Activated T-helper 2 cell treated with anti-CD3 and anti-CD28 coated beads, Interferon-gamma antibody, Interleukin-2, Interleukin-4, amounts not matched to agents 10 μg/mL and 5 μg/mL and 100 μg/mL, durations not matched to agents 14 hours and 24 hours and 36 hours (primary cell): ENCODE results near the gene PPP2R3A. TPM values are rescaled to one million over a fixed set of nuclear protein-coding genes. Genes with fewer than 3 reads are reported as not detected.

Experiments used
- DNase-seq: peaks from one replicate; pipeline ENCODE4 v3.0.0; 2021; ENCODE audit warnings: low spot score
- H3K27ac Mint-ChIP-seq: one replicate; pipeline ENCODE4 v1.8.0; 2021; ENCODE audit warnings: mixed read lengths
- H3K27me3 Mint-ChIP-seq: one replicate; pipeline ENCODE4 v1.8.0; 2021; ENCODE audit warnings: low read depth, mixed read lengths
- H3K36me3 Mint-ChIP-seq: one replicate; pipeline ENCODE4 v1.8.0; 2021; ENCODE audit warnings: low read depth, mixed read lengths
- H3K4me1 Mint-ChIP-seq: one replicate; pipeline ENCODE4 v1.8.0; 2021; ENCODE audit warnings: low read depth, mixed read lengths
- H3K4me3 Mint-ChIP-seq: one replicate; pipeline ENCODE4 v1.8.0; 2021; ENCODE audit warnings: low read depth, mild to moderate bottlenecking, moderate library complexity, mixed read lengths
- H3K9me3 Mint-ChIP-seq: one replicate; pipeline ENCODE4 v1.8.0; 2021; ENCODE audit warnings: mixed read lengths
- intact Hi-C: fragments of 100-400 bp; cut with micrococcal nuclease; formaldehyde crosslinking; loops from one replicate; pipeline ENCODE4 v1.15.1; 2023
- total RNA-seq: library from RNA; stranded (reverse); gene quantifications from 2 replicates; pipeline ENCODE4 v1.2.3, GENCODE V29; 2022

The PPP2R3A gene
- total RNA-seq, 1 donor from 2014 or later = 0.09 TPM

- no peaks in the 10 kb centered on the region for H3K4me1 Mint-ChIP-seq
- intact Hi-C loops = no loop called here
- no peak for DNase-seq
- no peaks in the 10 kb centered on the region for H3K9me3 Mint-ChIP-seq
- H3K27me3 Mint-ChIP-seq = peaks cover 2% of the 10 kb centered on the region
- H3K27ac Mint-ChIP-seq = no peak overlapping the region
- no peaks in the 10 kb centered on the region for H3K36me3 Mint-ChIP-seq
- H3K4me3 Mint-ChIP-seq = no peak overlapping the region
Measured at GRCh38 chr3:136008732-136009470, 43.4 kb downstream of the PPP2R3A start.

GRCh38 chr3:136018876-136019275 is 53.3 kb downstream of the PPP2R3A start:
- no peak overlapping the region for H3K27ac Mint-ChIP-seq
- intact Hi-C loops = no loop called here

GRCh38 chr3:136021803-136022202 is 56.3 kb downstream of the PPP2R3A start:
- Mint-ChIP-seq H3K36me3 (no peaks in the 10 kb centered on the region), H3K4me3 (no peak overlapping the region), H3K4me1 (no peaks in the 10 kb centered on the region), H3K9me3 (no peaks in the 10 kb centered on the region), H3K27ac (no peak overlapping the region), H3K27me3 (peaks cover 33% of the 10 kb centered on the region)
- no peak for DNase-seq
- intact Hi-C loops = no loop called here

More at GRCh38 chr3:136018876-136019275, 53.3 kb downstream of the PPP2R3A start:
- H3K27me3 Mint-ChIP-seq = peaks cover 33% of the 10 kb centered on the region
- no peak overlapping the region for H3K4me3 Mint-ChIP-seq
- H3K9me3 Mint-ChIP-seq = no peaks in the 10 kb centered on the region
- no peaks in the 10 kb centered on the region for H3K36me3 Mint-ChIP-seq
- DNase-seq = no peak
- no peaks in the 10 kb centered on the region for H3K4me1 Mint-ChIP-seq

GRCh38 chr3:136022529-136023263 is 57.2 kb downstream of the PPP2R3A start:
- intact Hi-C loops = no loop called here
- no peaks in the 10 kb centered on the region for H3K9me3 Mint-ChIP-seq

GRCh38 chr3:136023264-136023978 is 57.9 kb downstream of the PPP2R3A start:
- H3K36me3 Mint-ChIP-seq = no peaks in the 10 kb centered on the region
- intact Hi-C loops = no loop called here
- H3K4me1 Mint-ChIP-seq = no peaks in the 10 kb centered on the region
- no peak overlapping the region for H3K4me3 Mint-ChIP-seq
- no peaks in the 10 kb centered on the region for H3K9me3 Mint-ChIP-seq
- no peak overlapping the region for H3K27ac Mint-ChIP-seq
- H3K27me3 Mint-ChIP-seq = peaks cover 33% of the 10 kb centered on the region
- no peak for DNase-seq

More at GRCh38 chr3:136022529-136023263, 57.2 kb downstream of the PPP2R3A start:
- no peak overlapping the region for H3K27ac Mint-ChIP-seq
- no peaks in the 10 kb centered on the region for H3K4me1 Mint-ChIP-seq
- no peak for DNase-seq
- no peak overlapping the region for H3K4me3 Mint-ChIP-seq
- peaks cover 33% of the 10 kb centered on the region for H3K27me3 Mint-ChIP-seq
- H3K36me3 Mint-ChIP-seq = no peaks in the 10 kb centered on the region

- Mint-ChIP-seq H3K9me3 (no peaks in the 10 kb centered on the region), H3K36me3 (no peaks in the 10 kb centered on the region), H3K27me3 (peaks cover 6% of the 10 kb centered on the region), H3K4me1 (no peaks in the 10 kb centered on the region), H3K27ac (no peak overlapping the region), H3K4me3 (no peak overlapping the region)
- intact Hi-C loops = no loop called here
- DNase-seq = no peak
Measured at GRCh38 chr3:136036306-136036705, 70.8 kb downstream of the PPP2R3A start.

GRCh38 chr3:136038668-136039067 is 73.1 kb downstream of the PPP2R3A start:
- Mint-ChIP-seq H3K36me3 (no peaks in the 10 kb centered on the region), H3K4me1 (no peaks in the 10 kb centered on the region), H3K27ac (no peak overlapping the region), H3K9me3 (no peaks in the 10 kb centered on the region), H3K27me3 (peaks cover 12% of the 10 kb centered on the region), H3K4me3 (no peak overlapping the region)
- no peak for DNase-seq
- intact Hi-C loops = no loop called here

GRCh38 chr3:136042608-136043221 is 77.2 kb downstream of the PPP2R3A start:
- Mint-ChIP-seq H3K27me3 (peaks cover 11% of the 10 kb centered on the region), H3K4me3 (no peak overlapping the region), H3K4me1 (no peaks in the 10 kb centered on the region), H3K27ac (no peak overlapping the region), H3K36me3 (no peaks in the 10 kb centered on the region), H3K9me3 (no peaks in the 10 kb centered on the region)
- DNase-seq = no peak
- intact Hi-C loops = no loop called here

- Mint-ChIP-seq H3K4me3 (no peak overlapping the region), H3K27ac (no peak overlapping the region), H3K4me1 (no peaks in the 10 kb centered on the region), H3K27me3 (peaks cover 15% of the 10 kb centered on the region), H3K9me3 (no peaks in the 10 kb centered on the region), H3K36me3 (no peaks in the 10 kb centered on the region)
- no peak for DNase-seq
- intact Hi-C loops = no loop called here
Measured at GRCh38 chr3:136044980-136045745, 79.6 kb downstream of the PPP2R3A start.

- Mint-ChIP-seq H3K27me3 (peaks cover 8% of the 10 kb centered on the region), H3K36me3 (no peaks in the 10 kb centered on the region), H3K27ac (no peak overlapping the region), H3K4me3 (no peak overlapping the region), H3K9me3 (no peaks in the 10 kb centered on the region), H3K4me1 (no peaks in the 10 kb centered on the region)
- DNase-seq = no peak
- intact Hi-C loops = no loop called here
Measured at GRCh38 chr3:136048068-136048467, 82.5 kb downstream of the PPP2R3A start.

GRCh38 chr3:136050250-136050649 is 84.7 kb downstream of the PPP2R3A start:
- no peak overlapping the region for H3K27ac Mint-ChIP-seq
- no peak for DNase-seq
- no peak overlapping the region for H3K4me3 Mint-ChIP-seq
- peaks cover 11% of the 10 kb centered on the region for H3K27me3 Mint-ChIP-seq
- intact Hi-C loops = no loop called here
- no peaks in the 10 kb centered on the region for H3K9me3 Mint-ChIP-seq
- H3K36me3 Mint-ChIP-seq = no peaks in the 10 kb centered on the region
- H3K4me1 Mint-ChIP-seq = no peaks in the 10 kb centered on the region

GRCh38 chr3:136055491-136055890 is 90.0 kb downstream of the PPP2R3A start:
- Mint-ChIP-seq H3K27ac (no peak overlapping the region), H3K4me1 (no peaks in the 10 kb centered on the region), H3K9me3 (no peaks in the 10 kb centered on the region), H3K4me3 (no peak overlapping the region), H3K27me3 (peaks cover 9% of the 10 kb centered on the region), H3K36me3 (no peaks in the 10 kb centered on the region)
- DNase-seq = no peak
- intact Hi-C loops = no loop called here
